HG02884 (cell line): ENCODE measurements around the gene ZNF296.

Experiments used
- ATAC-seq: cut with Tn5 transposase; IDR thresholded peaks from one replicate; pipeline ENCODE4 v1.9.1; 2021; ENCODE audit warnings: mild to moderate bottlenecking, moderate library complexity; ENCODE audit not compliant: unreplicated experiment

The ZNF296 gene

GRCh38 chr19:45061965-45062364 is 14.3 kb downstream of the ZNF296 start:
- no peak for ATAC-seq

- no peak for ATAC-seq
Measured at GRCh38 chr19:45059258-45059965, 16.9 kb downstream of the ZNF296 start.

DNA sequence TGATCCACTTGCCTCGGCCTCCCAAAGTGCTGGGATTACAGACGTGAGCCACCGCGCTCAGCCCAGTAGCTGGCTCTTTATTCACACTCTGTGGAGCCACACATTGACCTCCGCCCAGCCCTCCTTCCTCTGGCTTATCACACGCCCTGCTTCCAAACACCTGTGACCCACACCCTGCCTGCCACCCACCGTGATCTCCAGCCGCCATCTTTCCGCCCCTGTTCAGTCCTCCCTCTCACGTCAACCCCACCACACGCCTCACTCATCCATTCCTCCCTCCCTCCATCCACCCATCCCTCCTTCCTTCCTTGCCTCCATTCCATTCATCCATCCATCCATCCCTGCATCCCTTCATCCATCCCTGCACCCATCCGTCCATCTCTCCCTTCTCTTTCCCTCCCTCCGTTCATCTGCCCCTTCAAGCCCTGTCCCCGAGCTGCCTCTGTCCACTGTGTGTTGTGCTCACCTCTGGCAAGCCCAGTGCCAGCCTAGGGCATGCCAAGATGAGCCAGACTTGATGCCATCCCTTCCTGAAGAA is 17.6 kb downstream of the ZNF296 start:
- no peak for ATAC-seq

GRCh38 chr19:45057444-45057843 is 18.8 kb downstream of the ZNF296 start:
- no peak for ATAC-seq

- ATAC-seq: no peak
Measured at GRCh38 chr19:45056831-45057230, 19.4 kb downstream of the ZNF296 start.

- no peak for ATAC-seq
Measured at GRCh38 chr19:45051929-45052579, 24.2 kb downstream of the ZNF296 start.

DNA sequence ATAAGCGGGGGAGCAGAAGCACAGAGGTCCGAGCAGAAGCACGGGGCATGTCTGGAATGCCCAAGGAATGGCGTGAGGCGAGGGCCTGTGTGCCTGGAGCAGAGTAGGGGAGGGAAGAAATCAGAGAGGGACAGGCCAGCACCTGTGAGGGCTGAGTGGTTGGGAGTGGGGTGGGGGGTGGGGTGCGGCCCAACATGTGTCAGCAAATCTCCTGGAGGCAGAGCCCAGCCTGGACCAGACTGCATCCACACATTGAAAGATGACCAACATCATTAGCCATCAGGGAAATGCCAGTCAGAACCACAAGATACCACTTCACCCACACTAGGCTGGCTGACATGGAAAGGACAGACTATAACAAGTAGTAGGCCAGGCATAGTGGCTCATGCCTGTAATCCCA is 26.2 kb downstream of the ZNF296 start:
- no peak for ATAC-seq

DNA sequence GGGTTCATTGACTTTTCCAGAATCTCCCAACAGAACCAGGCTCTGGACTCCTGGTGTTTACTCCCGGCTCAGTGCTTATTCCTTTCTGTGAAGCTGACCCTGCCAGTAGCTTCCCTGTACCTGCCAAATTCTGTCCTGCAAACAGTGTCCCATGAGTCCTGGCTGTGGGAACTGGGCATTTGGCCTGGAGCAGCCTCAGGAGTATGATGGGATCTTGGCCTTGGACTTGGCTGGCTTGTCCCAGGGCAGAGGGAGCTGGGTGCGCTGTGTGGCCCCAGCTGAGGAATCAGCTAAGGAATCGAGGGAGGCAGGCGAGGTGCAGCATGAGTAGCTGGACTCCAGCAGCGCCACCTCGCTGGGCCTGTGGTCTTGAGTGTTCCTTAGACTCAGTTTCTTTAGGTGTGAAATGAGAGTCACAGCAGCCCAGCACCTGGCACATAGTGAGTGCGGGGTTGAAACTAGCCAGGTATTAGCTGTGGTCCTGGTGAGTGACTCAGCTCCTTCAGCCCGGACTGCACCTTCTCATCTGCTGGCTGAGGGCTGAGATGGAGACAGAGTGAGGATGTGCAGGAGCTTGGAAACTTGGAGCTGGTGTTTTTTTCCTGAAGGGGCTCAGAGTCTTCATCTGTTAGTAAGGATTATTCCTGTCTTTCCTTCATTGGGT is 27.1 kb downstream of the ZNF296 start:
- no peak for ATAC-seq

DNA sequence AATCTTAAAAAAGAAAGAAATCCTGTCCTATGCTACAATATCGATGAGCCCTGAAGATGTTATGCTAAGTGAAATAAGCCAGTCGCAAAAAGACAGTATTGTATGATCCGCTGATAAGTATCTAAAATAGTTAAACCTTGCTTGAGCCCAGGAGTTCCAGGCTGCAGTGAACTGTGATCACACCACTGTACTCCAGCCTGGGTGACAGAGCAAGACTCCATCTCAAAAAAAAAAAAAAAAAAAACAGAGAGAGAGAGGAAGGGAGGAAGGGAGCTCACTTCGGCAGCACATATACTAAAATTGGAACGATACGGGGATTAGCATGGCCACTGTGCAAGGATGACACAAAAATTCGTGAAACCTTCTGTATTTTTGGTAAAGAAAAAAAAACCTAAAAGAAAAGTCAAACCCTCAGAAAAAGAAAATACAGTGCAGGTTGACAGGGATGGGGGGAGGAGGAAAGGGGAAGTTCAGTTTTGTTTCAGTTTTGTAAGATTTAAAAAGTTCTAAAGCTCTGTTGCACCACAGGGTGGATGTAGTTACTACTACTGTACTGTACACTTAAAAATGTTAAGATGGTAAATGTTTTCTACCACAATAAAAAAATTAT is 29.0 kb downstream of the ZNF296 start:
- ATAC-seq: no peak

DNA sequence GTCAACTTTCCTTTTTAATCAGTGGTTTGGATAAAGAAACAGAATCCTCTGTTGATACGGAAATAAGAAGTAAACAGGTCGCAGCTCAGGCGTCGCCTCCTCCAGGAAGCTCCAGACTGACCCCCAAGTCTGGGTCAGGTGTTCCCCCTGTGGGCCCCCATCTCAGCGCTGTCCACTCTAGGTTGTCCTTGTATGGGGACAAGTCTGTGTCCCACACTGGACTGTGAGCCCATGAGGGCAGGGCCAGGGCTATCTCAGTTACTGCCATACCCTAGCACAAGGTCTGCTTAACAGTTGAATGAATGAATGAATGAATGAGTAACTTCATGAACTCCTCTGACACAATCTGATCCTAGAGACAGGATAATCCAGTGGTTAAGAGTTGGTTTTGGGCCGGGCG is 29.9 kb downstream of the ZNF296 start:
- ATAC-seq: no peak

GRCh38 chr19:45045671-45046353 is 30.5 kb downstream of the ZNF296 start:
- no peak for ATAC-seq

DNA sequence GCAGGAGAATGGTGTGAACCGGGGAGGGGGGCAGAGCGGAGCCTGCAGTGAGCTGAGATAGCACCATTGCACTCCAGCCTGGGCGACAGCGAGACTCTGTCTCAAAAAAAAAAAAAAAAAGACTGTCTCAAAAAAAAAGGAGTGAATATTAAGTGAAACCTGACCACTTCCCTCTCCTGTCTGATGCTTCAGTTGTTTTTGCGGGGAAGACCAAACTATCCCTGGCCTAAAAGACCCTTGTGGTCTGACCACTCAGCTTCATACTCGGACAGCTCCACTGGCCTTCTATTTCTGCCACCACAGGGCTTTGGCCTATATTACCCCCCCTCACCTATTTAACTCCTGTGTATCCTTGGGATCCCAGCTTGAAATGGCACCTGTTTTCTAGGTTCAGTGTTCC is 35.2 kb downstream of the ZNF296 start:
- no peak for ATAC-seq

GRCh38 chr19:45040059-45040771 is 36.1 kb downstream of the ZNF296 start:
- no peak for ATAC-seq

DNA sequence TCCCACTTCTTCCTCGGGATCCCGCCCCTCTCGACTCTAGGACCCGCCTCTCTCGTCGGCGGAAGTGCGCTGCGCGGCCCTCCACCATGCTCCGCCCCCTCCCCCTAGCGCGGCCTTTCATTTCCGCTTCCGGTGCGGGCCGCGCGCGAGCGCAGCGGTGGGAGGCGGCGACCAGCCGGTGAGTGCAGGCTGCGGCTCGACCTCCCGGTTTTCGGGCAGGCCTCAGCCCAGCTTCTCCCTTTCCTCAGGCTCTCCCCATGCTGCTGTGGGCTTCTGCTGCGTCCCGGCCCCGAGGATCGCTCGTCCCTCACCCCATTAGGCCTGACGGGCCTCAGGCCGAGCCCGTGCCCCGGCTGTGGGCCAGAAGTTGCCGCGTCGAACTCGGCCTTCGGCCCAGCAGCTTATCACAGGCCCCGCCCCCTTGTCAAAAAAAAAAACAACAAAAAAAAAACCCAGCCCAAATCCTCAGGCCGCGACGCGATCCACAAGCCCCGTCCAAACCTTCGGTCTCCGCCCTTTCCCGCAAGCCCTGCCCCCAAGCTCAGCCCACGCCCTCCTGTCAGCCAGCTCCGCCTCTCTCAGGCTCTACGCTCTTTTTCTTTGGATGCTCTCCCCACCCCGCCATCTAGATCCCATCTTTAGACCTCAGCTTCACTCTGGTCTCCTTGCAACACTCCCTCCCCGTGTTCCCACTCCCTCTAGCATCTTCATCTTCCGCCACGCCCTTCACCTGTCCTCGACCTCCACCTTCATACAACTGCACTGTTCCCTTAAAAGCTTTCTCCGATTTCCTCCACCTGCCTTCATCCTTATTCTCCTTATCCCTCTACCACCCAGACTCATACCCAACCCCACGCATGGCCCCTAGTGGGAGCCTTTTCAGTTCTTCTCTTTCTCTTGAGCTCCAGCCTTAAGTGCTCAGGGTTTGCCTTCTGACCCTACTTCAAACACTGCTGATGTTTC is 37.1 kb downstream of the ZNF296 start, which contains the start of gene CLASRP:
Gene CLASRP, plus strand, starts transcription at position 115 of the 963 bp plus-strand sequence. CDS start 1,168 bp downstream, outside the sequence.
- ATAC-seq: peak; percentile 85

GRCh38 chr19:45037393-45038169 is 38.7 kb downstream of the ZNF296 start:
- no peak for ATAC-seq

- ATAC-seq: no peak
Measured at GRCh38 chr19:45035755-45036154, 40.5 kb downstream of the ZNF296 start.

DNA sequence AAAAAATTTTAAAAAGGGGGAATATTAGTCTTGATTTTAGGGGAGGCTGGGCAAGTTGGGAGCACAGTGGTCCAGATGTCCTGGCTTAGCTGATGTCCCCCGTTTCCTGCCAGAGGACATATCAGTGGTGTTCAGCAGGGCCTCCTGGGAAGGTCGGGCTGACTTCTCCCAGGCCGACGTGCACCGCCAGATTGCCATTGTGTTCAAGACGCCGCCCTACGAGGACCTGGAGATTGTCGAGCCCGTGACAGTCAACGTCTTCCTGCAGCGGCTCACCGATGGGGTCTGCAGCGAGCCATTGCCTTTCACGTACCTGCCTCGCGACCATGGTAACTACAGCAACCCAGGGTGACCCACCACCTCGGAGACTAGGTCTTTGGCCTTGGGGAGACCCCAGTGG is 43.9 kb downstream of the ZNF296 start:
- no peak for ATAC-seq

GRCh38 chr19:45030825-45031224 is 45.5 kb downstream of the ZNF296 start:
- no peak for ATAC-seq
